ENCODE measurements around the gene LRTM2.

The LRTM2 gene

DNA sequence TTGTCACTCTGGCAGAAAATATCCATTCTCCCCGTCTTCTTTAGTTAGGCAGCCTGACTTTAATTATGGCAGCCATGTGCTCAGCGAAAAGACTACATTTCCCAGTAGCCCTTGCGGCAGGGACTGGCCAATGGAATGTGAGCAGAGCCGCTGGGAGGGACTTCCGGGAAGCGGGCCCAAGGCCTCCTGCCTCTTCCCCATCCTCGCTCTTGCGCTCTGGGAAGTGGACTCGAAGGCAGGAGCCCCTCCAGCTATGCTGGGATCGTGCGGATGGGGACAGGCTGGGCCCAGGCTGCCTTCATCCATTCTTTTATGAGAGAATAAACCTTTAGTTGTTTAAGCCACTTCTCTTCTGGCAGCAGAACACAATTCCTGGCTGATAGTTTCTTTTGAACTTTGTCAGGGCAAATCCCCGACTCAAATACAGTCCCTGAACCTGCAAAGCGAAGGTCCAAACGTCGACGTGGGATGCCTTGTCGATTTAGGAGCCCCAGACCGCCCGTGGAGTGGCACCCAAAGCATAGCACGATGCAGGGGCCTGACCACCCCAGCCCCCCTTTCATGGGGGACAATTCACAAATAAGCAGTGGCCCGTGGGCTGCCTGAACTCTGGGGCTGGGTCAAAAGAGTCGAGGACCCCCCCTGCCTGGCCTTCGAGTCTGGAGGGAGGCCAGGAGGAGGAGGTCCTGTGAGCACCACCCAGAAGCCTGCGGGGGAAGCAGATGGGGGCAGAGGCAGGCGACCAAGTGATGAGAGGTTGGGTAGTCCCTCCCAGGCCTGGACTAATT is 15.6 kb upstream of the LRTM2 start (continued):
- TF ChIP-seq SCRT2 (tag by site-specific recombination; IDR thresholded peaks at IDR 0.05) (no peak), ZSCAN30 (tag by site-specific recombination; IDR thresholded peaks at IDR 0.05) (peak; percentile 41; the same call in 1 of the 2 replicates), EGR2 (tag by site-specific recombination; IDR thresholded peaks at IDR 0.05; ENCODE audit: low read depth) (no peak), ZNF335 (tag by site-specific recombination; conservative IDR thresholded peaks at IDR 0.05) (peak; percentile 70), ZNF521 (tag by site-specific recombination; IDR thresholded peaks at IDR 0.05) (no peak), ZNF341 (tag by site-specific recombination; IDR thresholded peaks at IDR 0.05; ENCODE audit: low read depth) (no peak), ZFP41 (tag by site-specific recombination; IDR thresholded peaks at IDR 0.05; ENCODE audit: borderline replicate concordance) (no peak), BCL11B (tag by site-specific recombination; IDR thresholded peaks at IDR 0.05; ENCODE audit: low read depth) (no peak), ZFHX2 (tag by site-specific recombination; conservative IDR thresholded peaks at IDR 0.05) (no peak)
- TF ChIP-seq, protein P1, sequence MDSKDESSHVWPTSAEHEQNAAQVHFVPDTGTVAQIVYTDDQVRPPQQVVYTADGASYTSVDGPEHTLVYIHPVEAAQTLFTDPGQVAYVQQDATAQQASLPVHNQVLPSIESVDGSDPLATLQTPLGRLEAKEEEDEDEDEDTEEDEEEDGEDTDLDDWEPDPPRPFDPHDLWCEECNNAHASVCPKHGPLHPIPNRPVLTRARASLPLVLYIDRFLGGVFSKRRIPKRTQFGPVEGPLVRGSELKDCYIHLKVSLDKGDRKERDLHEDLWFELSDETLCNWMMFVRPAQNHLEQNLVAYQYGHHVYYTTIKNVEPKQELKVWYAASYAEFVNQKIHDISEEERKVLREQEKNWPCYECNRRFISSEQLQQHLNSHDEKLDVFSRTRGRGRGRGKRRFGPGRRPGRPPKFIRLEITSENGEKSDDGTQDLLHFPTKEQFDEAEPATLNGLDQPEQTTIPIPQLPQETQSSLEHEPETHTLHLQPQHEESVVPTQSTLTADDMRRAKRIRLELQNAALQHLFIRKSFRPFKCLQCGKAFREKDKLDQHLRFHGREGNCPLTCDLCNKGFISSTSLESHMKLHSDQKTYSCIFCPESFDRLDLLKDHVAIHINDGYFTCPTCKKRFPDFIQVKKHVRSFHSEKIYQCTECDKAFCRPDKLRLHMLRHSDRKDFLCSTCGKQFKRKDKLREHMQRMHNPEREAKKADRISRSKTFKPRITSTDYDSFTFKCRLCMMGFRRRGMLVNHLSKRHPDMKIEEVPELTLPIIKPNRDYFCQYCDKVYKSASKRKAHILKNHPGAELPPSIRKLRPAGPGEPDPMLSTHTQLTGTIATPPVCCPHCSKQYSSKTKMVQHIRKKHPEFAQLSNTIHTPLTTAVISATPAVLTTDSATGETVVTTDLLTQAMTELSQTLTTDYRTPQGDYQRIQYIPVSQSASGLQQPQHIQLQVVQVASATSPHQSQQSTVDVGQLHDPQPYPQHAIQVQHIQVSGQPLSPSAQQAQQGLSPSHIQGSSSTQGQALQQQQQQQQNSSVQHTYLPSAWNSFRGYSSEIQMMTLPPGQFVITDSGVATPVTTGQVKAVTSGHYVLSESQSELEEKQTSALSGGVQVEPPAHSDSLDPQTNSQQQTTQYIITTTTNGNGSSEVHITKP (tag by site-specific recombination; IDR thresholded peaks at IDR 0.05) = no peak
- TF ChIP-seq, protein P2, sequence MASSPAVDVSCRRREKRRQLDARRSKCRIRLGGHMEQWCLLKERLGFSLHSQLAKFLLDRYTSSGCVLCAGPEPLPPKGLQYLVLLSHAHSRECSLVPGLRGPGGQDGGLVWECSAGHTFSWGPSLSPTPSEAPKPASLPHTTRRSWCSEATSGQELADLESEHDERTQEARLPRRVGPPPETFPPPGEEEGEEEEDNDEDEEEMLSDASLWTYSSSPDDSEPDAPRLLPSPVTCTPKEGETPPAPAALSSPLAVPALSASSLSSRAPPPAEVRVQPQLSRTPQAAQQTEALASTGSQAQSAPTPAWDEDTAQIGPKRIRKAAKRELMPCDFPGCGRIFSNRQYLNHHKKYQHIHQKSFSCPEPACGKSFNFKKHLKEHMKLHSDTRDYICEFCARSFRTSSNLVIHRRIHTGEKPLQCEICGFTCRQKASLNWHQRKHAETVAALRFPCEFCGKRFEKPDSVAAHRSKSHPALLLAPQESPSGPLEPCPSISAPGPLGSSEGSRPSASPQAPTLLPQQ (tag by site-specific recombination; IDR thresholded peaks at IDR 0.05) = peak; percentile 60; the same call in 1 of the 2 replicates
- TF ChIP-seq, protein P3, sequence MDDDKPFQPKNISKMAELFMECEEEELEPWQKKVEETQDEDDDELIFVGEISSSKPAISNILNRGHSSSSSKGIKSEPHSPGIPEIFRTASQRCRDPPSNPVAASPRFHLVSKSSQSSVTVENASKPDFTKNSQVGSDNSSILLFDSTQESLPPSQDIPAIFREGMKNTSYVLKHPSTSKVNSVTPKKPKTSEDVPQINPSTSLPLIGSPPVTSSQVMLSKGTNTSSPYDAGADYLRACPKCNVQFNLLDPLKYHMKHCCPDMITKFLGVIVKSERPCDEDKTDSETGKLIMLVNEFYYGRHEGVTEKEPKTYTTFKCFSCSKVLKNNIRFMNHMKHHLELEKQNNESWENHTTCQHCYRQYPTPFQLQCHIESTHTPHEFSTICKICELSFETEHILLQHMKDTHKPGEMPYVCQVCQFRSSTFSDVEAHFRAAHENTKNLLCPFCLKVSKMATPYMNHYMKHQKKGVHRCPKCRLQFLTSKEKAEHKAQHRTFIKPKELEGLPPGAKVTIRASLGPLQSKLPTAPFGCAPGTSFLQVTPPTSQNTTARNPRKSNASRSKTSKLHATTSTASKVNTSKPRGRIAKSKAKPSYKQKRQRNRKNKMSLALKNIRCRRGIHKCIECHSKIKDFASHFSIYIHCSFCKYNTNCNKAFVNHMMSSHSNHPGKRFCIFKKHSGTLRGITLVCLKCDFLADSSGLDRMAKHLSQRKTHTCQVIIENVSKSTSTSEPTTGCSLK (tag by site-specific recombination; IDR thresholded peaks at IDR 0.05) = no peak

DNA sequence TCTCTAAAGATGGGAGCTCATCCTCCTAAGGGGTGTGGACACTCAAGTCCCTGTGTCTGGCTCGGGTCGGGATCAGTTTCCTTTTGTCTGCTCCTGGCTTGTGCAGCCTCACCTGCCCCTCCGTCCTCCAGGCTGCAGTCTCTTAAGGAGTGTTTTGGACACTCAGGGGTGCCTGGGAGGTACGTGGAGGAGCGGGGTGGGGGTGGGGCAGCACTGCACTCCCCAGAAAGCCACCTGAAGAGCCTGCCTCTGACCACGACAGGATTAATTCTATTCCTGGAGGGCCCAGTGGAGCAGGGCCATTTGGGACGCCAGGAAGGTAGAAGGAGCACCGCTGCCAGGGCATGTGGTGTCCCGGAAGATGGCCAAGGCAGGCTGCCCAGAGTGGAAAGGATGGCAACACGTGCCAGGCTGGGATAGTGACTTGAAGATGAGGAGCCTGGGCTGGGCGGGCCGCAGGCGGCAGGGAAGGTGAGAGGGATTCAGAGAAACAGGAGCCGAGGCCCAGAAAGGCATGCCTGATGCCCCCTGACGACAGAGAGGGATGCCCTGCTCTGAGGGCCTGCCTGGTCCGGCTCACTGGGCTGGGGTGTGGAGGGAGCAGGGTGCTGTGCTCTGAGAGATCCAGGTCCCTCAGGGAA is 14.8 kb upstream of the LRTM2 start:
- Histone ChIP-seq H3K4me1 (ENCODE audit: control insufficient read depth, insufficient read depth, low read length) (no peaks in the 10 kb centered on the region), H3K9me3 (ENCODE audit: control insufficient read depth, insufficient read depth, low read depth, low read length) (no peaks in the 10 kb centered on the region), H3K36me3 (ENCODE audit: control insufficient read depth in 2 of 2, insufficient read depth in 1 of 2, low read length in 2 of 2) (no peaks in the 10 kb centered on the region), H3K27ac (ENCODE audit: extremely low read depth, low read depth, low read length) (no peak overlapping the region), H3K4me3 (ENCODE audit: low read depth, low read length) (no peak overlapping the region)
- TF ChIP-seq ZNF184 (tag by site-specific recombination; IDR thresholded peaks at IDR 0.05) = no peak
- no peak for TF ChIP-seq ZNF354C (tag by site-specific recombination; IDR thresholded peaks at IDR 0.05; ENCODE audit: borderline replicate concordance, low read depth)
- ChIA-PET CTCF (interaction anchor here (1.3 to 5.1 kb wide), 2 partner anchors 14 to 134 kb away, joined by 4 to 22 read pairs; no protein-coding TSS in a partner anchor), POLR2A (no interaction called here)
